Articular chondrocyte of knee joint (primary cell): Measurements from ENCODE around the gene IRF6. TPM values are rescaled to one million over a fixed set of nuclear protein-coding genes. Genes with fewer than 3 reads are reported as not detected.

Experiments used
- total RNA-seq: library from RNA; depleted of rRNA; stranded (reverse); fragments of >200 nt; gene quantifications from 2 replicates; pipeline ENCODE4 v1.2.3, GENCODE V29; 2012

The IRF6 gene
- 0.13 and 0.43 TPM in 2 replicates for total RNA-seq

DNA sequence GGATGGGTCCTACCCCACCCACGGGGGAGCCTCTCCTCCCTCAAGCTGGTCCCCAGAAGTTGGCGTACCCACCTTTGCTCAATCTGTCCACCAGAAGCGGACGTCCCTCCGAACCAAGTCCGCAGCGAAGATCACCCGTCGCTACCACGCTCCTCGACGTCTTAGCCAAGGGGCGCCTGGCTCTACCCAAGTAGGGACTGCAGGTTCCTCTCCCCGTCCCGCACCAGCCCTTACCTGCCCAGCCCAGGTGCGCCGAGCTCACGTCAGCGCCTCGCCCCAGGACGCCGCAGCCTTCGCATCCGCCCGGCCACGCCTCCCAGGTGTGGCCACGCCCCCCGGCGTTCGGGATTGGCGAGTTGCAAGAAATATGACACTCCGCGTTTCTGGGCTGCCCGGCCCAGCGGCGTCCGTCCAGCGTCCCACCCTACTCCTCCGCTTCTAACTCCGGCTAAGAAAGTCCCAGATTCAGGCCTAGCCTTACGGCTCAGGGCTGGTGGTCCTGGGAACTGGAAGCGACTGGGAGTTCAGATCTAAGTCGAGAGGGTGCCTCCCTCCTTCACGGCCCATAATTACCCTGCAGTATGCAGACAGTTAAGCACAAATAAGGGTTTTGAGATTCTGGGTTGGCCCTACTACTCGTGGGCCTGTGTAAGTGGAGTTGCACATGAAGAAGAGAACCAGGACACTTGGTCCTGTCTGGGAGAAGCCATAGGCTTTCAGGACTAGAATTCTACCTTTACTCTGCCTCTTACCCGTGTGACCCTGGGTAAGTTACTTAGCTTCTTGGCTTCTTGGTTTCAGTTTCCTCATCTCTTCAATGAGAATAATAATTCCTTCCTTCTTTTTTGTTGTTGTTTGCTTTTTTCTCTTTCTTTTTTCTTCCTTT lies at the start of gene IRF6:
Gene IRF6, minus strand, starts transcription at position 268 of the 886 bp plus-strand sequence. CDS start 4,729 bp downstream, outside the sequence.

DNA sequence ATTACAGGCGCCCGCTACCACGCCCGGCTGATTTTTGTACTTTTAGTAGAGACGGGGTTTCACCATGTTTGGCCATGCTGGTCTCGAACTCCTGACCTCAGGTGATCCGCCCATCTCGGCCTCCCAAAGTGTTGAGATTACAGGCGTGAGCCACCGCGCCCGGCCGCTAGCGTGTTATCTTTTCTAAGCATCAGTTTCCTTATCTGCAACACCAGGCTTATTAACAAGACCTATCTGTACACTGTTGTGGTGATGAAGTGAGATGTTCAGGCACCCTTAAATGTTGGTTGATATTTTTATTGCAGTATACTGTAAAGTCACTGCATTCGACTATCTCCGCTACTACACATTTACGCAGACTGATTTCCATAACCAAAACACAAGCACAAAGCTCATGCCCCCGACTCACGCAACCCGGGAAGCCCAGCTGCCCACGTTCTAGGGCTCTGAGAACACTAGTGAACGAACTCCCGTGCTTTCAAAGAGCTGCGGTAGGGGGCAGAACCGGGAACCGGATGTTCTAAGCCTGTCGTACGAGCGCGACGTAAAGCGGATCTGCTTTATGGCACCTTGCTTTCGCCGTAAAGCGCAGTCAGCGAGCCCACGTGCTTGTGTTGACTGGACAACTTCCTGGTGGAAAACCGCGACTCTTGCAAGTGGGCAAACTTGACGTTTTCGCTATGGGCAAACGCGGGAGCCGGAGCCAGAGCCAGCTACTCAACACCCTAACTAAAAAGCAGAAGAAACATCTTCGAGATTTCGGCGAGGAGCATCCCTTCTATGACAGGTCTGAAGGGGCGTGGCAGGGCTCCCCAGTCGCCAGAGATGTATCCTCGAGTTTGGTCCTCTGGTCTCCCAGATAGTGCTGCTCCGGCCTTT lies 21.7 kb upstream of the IRF6 start, which contains the start of gene UTP25:
Gene UTP25, plus strand, starts transcription at position 589 of the 879 bp plus-strand sequence. Its CDS starts 92 bp downstream, at position 681.

GRCh38 chr1:209784265-209785169 lies 21.4 kb downstream of the IRF6 start, which contains the start of gene C1orf74:
Gene C1orf74 (minus strand): TSS chr1:209784559. CDS start chr1:209783634, 925 bp downstream.

GRCh38 chr1:209755926-209756614 lies 49.9 kb downstream of the IRF6 start, which contains the start of gene TRAF3IP3:
Gene TRAF3IP3 (plus strand): TSS chr1:209756053. CDS start chr1:209760040, 3,987 bp downstream.

Other genes starting within 250 kb of the IRF6 start
- 0.22 TPM in 1 of 2 replicates, not detected in the other for gene CAMK1G, start 222.4 kb downstream of the IRF6 start, total RNA-seq
- 10.9 and 12.2 TPM in 2 replicates for gene LAMB3, start 153.7 kb downstream of the IRF6 start, total RNA-seq
- gene G0S2, start 130.7 kb downstream of the IRF6 start, total RNA-seq, result 8.8 and 10.1 TPM in 2 replicates
- gene HSD11B1, start 101.3 kb downstream of the IRF6 start, total RNA-seq, result 3.3 and 4.2 TPM in 2 replicates
- gene TRAF3IP3, start 50.1 kb downstream of the IRF6 start, total RNA-seq, result not detected in 2 replicates
- gene C1orf74, start 21.6 kb downstream of the IRF6 start, total RNA-seq, result 2.6 and 3.4 TPM in 2 replicates
- gene UTP25, start 21.8 kb upstream of the IRF6 start, total RNA-seq, result 15.8 and 16.5 TPM in 2 replicates
- 0.32 TPM in 1 of 2 replicates, not detected in the other for gene SYT14, start 132.1 kb upstream of the IRF6 start, total RNA-seq